ENCODE measurements around the gene RPL22L1. TPM values are rescaled to one million over a fixed set of nuclear protein-coding genes. Genes with fewer than 3 reads are reported as not detected.
"Not testable (repeated sequence)": the region's sequence is repeated elsewhere in the genome, so short reads cannot be mapped to it uniquely, and the experiment has no call there.

The RPL22L1 gene
- polyA plus RNA-seq, 2 of the 4 experiments (the other 2 are of a cell fraction), result 258 to 309 TPM

DNA sequence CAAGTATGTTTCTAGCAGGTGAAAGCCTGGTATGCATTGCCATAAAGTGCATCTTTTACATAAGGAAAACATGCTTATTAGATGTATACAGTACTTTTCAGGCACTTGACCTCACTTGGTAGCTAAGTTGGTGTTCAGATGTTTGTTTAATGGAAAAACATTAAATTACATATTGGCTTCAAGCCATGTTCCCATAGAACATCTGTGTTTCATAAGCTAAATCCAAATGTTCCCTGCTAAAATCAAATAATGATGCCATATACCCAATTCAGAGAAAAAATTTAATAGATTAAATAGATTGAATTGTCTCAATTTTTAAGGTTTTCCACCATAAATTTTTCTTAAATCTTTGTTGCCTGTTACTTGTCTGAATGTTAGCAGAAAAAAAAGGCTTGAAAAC is 19.1 kb upstream of the RPL22L1 start:
- no peak for TF ChIP-seq JUNB (IDR thresholded peaks at IDR 0.05)
- no peak for TF ChIP-seq CBX8 (IDR thresholded peaks at IDR 0.05)
- TF ChIP-seq CBX2 (IDR thresholded peaks at IDR 0.05; ENCODE audit: borderline replicate concordance, low read depth), result no peak
- TF ChIP-seq CHD4 (IDR thresholded peaks at IDR 0.05; ENCODE audit: borderline replicate concordance), result no peak
- TF ChIP-seq ZC3H11A (IDR thresholded peaks at IDR 0.05), result no peak
- TF ChIP-seq KDM1A (IDR thresholded peaks at IDR 0.05; ENCODE audit: low read depth), result no peak
- no peak for TF ChIP-seq MAZ (IDR thresholded peaks at IDR 0.05; ENCODE audit: borderline replicate concordance, low read depth, low read length)
- TF ChIP-seq HEYL (CRISPR knock-in tag; IDR thresholded peaks at IDR 0.05), result no peak
- TF ChIP-seq RNF2 (IDR thresholded peaks at IDR 0.05; ENCODE audit: borderline replicate concordance, low read depth), result no peak
- no peak for TF ChIP-seq EHMT2 (IDR thresholded peaks at IDR 0.05; ENCODE audit: low read depth)
- TF ChIP-seq HDAC2 (IDR thresholded peaks at IDR 0.05), result no peak
- ChIA-PET POLR2A (interaction anchor here (1.1 kb wide), 1 partner anchor 19 kb away, joined by 3 read pairs; the partner anchor contains the start of gene RPL22L1), CTCF (no interaction called here)
- no peak for ATAC-seq
- Histone ChIP-seq H3K9me3 (no peaks in the 10 kb centered on the region), H3K27ac (no peak overlapping the region), H3K4me1 (no peaks in the 10 kb centered on the region), H3K4me3 (no peak overlapping the region), H3K4me2 (no peak overlapping the region)
- DNase-seq (ENCODE audit: low read depth in 1 of 2, low spot score in 1 of 2), result no peak
- no peak for FAIRE-seq

DNA sequence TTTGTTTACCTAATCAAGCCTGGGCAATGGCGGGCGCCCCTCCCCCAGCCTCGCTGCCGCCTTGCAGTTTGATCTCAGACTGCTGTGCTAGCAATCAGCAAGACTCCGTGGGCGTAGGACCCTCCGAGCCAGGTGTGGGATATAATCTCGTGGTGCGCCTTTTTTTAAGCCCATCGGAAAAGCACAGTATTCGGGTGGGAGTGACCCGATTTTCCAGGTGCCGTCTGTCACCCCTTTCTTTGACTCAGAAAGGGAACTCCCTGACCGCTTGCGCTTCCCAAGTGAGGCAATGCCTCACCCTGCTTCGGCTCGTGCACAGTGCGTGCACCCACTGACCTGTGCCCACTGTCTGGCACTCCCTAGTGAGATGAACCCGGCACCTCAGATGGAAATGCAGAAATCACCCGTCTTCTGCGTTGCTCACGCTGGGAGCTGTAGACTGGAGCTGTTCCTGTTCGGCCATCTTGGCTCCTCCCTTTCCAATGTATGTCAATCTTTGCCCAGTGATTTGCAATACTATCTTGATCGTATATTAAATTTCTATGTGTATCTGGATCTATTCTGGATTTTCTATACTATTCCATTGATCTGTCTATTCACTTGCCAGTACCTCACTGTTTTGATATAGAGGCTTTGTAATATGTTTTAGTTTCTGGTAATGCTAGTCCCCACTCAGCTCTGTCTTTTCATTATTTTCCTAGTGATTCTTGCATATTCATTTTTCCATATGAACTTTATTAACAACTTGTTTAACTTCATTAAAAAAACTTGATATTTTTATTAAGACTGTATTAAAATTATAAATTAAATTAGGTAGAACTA is 14.3 kb upstream of the RPL22L1 start:
- DNase-seq (ENCODE audit: low read depth in 1 of 2, low spot score in 1 of 2), result not testable (repeated sequence)

DNA sequence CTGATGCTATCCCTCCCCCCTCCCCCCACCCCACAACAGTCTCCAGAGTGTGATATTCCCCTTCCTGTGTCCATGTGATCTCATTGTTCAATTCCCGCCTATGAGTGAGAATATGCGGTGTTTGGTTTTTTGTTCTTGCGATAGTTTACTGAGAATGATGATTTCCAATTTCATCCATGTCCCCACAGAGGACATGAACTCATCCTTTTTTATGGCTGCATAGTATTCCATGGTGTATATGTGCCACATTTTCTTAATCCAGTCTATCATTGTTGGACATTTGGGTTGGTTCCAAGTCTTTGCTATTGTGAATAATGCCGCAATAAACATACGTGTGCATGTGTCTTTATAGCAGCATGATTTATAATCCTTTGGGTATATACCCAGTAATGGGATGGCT is 8.7 kb upstream of the RPL22L1 start:
- POLR2A ChIA-PET; ATAC-seq; H3K27ac ChIP-seq; H3K4me1 ChIP-seq; CTCF ChIA-PET; H3K4me3 ChIP-seq; H3K9me3 ChIP-seq; FAIRE-seq; DNase-seq (ENCODE audit: low read depth in 1 of 2, low spot score in 1 of 2); H3K4me2 ChIP-seq: not testable (repeated sequence)
- 61% methylated on average over 3 of the region's 5 CpGs for WGBS (ENCODE audit: missing lambda C conversion rate)

More for the DNA sequence above, 14.3 kb upstream of the RPL22L1 start:
- H3K4me2 ChIP-seq, H3K4me1 ChIP-seq, H3K4me3 ChIP-seq, H3K27ac ChIP-seq, ATAC-seq, FAIRE-seq, H3K9me3 ChIP-seq, POLR2A ChIA-PET: not testable (repeated sequence)
- CTCF ChIA-PET, result interaction anchor here (0.6 kb wide), 1 partner anchor 481 kb away, joined by 3 read pairs; no protein-coding TSS in a partner anchor
- 91% methylated on average over 19 of the region's 24 CpGs for WGBS (ENCODE audit: missing lambda C conversion rate)

DNA sequence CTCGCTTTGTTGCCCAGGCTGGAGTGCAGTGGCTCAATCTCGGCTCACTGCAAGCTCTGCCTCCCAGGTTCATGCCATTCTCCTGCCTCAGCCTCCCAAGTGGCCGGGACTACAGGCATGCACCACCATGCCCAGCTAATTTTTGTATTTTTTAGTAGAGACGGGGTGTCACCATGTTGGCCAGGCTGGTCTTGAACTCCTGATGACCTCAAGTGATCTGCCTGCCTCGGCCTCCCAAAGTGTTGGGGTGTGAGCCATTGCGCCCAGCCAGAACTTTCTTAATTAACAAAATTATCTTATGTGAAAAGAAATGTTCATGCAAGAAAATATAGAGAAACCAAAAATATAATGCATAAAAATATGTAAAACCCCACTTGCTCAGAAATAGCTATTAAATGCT is 7.3 kb upstream of the RPL22L1 start:
- H3K4me3 ChIP-seq; DNase-seq (ENCODE audit: low read depth in 1 of 2, low spot score in 1 of 2); H3K4me2 ChIP-seq; H3K9me3 ChIP-seq; POLR2A ChIA-PET; CTCF ChIA-PET; ATAC-seq; FAIRE-seq; H3K4me1 ChIP-seq; H3K27ac ChIP-seq: not testable (repeated sequence)
- WGBS (ENCODE audit: missing lambda C conversion rate), result 62% methylated on average over 6 of the region's 6 CpGs

DNA sequence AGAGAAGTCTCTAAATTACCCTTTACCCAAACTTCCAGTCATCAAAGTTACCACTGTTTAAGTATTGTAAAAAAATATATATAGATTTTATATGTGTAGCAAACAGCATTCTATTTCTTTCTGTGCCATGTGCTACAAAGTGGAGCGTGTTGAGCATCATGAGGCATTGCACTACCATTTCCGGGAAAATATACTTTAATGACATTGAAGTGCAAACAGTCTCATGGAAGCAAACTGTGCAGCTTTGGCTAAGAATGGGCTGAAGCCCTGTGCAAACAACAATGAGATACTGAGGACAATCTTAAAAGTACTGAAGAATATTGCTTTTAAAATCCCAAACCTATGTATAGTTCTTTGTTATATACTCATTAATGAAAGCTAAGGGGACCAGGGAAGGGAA is 6.5 kb upstream of the RPL22L1 start:
- 58% methylated on average over 2 of the region's 2 CpGs for WGBS (ENCODE audit: missing lambda C conversion rate)
- ChIA-PET CTCF (no interaction called here), POLR2A (no interaction called here)
- no peaks in the 10 kb centered on the region for H3K4me1 ChIP-seq
- ATAC-seq (no peak), DNase-seq (ENCODE audit: low read depth in 1 of 2, low spot score in 1 of 2) (no peak), FAIRE-seq (no peak)
- TF ChIP-seq NPAS2 (CRISPR knock-in tag; IDR thresholded peaks at IDR 0.05; ENCODE audit: borderline replicate concordance) (no peak), HDAC2 (IDR thresholded peaks at IDR 0.05) (no peak), KDM1A (IDR thresholded peaks at IDR 0.05; ENCODE audit: low read depth) (no peak), GATA3 (IDR thresholded peaks at IDR 0.05; ENCODE audit: borderline replicate concordance) (no peak)
- TF ChIP-seq, protein P1, sequence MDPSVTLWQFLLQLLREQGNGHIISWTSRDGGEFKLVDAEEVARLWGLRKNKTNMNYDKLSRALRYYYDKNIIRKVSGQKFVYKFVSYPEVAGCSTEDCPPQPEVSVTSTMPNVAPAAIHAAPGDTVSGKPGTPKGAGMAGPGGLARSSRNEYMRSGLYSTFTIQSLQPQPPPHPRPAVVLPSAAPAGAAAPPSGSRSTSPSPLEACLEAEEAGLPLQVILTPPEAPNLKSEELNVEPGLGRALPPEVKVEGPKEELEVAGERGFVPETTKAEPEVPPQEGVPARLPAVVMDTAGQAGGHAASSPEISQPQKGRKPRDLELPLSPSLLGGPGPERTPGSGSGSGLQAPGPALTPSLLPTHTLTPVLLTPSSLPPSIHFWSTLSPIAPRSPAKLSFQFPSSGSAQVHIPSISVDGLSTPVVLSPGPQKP (IDR thresholded peaks at IDR 0.05; ENCODE audit: low read depth, low read length), result no peak
- TF ChIP-seq, protein P2, sequence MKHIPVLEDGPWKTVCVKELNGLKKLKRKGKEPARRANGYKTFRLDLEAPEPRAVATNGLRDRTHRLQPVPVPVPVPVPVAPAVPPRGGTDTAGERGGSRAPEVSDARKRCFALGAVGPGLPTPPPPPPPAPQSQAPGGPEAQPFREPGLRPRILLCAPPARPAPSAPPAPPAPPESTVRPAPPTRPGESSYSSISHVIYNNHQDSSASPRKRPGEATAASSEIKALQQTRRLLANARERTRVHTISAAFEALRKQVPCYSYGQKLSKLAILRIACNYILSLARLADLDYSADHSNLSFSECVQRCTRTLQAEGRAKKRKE (CRISPR knock-in tag; IDR thresholded peaks at IDR 0.05; ENCODE audit: low read depth), result no peak
- H3K4me2 ChIP-seq, result no peak overlapping the region
- no peaks in the 10 kb centered on the region for H3K9me3 ChIP-seq
- no peak overlapping the region for H3K4me3 ChIP-seq
- no peak overlapping the region for H3K27ac ChIP-seq

Data from A549 (cell line).